HG03342 (cell line): ENCODE results near the gene COBL.
"Not testable (repeated sequence)": the region's sequence is repeated elsewhere in the genome, so short reads cannot be mapped to it uniquely, and the experiment has no call there.

Experiments used
- ATAC-seq: cut with Tn5 transposase; IDR thresholded peaks from one replicate; pipeline ENCODE4 v1.9.1; 2021; ENCODE audit warnings: mild to moderate bottlenecking, moderate library complexity; ENCODE audit not compliant: unreplicated experiment

Gene COBL

GRCh38 chr7:51213618-51214017, 103.0 kb downstream of the COBL start:
- ATAC-seq: no peak

DNA sequence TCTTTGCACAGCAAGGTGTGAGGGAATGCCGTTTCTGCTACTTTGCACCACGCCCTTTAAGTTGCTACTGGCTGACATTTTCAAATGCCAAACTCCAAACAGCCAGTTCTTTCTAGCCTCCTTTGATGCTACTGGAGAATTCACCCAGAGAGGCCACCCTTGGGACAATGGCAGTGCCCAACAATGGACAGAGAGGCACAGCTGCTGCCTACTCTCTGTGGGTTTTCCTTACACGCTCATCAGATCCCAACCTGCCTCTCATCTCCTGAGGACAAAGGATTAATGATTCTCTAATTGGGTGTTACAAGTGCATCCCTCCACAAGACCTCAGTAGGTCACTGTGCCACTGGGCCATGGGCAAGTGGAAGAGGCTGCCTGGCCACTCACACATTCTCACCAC, 105.8 kb downstream of the COBL start:
- ATAC-seq: no peak

DNA sequence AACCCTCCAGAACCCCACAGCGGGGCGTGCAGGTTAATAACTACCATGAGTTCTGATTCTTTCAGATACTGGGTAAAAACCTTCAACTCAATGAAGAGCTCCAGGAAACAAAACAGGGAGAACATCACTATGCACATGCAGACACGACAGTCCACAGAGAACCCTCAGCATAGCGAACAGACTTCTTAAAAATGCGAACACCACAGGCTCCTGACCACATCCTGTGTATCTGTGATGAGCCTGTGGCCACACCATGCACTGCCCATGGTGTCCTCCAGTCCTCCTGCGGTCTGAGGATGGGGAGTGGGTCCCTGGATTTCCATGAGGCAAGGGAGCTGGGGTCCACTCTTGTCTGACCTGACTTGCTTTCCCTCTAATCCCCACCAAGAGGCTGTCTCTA, 107.2 kb downstream of the COBL start:
- ATAC-seq: no peak

- not testable (repeated sequence) for ATAC-seq
Observed at GRCh38 chr7:51208125-51208524, 108.5 kb downstream of the COBL start.

DNA sequence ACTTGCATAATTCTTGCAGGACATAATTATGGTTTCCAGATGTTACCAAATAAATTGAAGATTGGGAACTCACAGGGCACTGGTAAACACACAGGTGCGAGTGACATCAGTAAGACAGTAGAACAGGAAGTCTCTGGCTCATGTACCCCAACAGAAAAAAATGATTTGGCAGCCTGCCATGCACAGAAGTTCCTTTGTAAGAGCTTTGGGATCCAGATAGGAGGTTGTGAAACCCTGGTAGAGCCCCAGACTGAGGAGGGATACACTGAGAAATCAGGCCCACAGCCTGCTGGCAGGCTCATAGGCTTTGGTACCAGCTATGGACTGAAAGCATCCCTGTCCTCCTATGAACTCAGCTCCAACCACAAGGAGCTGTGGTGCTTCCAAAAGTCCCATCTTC, 118.0 kb downstream of the COBL start:
- no peak for ATAC-seq

GRCh38 chr7:51190969-51191368, 125.6 kb downstream of the COBL start:
- ATAC-seq: no peak

GRCh38 chr7:51189777-51190176, 126.8 kb downstream of the COBL start:
- no peak for ATAC-seq

- ATAC-seq: no peak
Observed at GRCh38 chr7:51188987-51189386, 127.6 kb downstream of the COBL start.

- no peak for ATAC-seq
Observed at GRCh38 chr7:51187941-51188340, 128.7 kb downstream of the COBL start.

GRCh38 chr7:51186531-51186930, 130.1 kb downstream of the COBL start:
- no peak for ATAC-seq

- no peak for ATAC-seq
Observed at GRCh38 chr7:51182636-51183166, 133.9 kb downstream of the COBL start.

GRCh38 chr7:51180092-51180491, 136.5 kb downstream of the COBL start:
- ATAC-seq: no peak

DNA sequence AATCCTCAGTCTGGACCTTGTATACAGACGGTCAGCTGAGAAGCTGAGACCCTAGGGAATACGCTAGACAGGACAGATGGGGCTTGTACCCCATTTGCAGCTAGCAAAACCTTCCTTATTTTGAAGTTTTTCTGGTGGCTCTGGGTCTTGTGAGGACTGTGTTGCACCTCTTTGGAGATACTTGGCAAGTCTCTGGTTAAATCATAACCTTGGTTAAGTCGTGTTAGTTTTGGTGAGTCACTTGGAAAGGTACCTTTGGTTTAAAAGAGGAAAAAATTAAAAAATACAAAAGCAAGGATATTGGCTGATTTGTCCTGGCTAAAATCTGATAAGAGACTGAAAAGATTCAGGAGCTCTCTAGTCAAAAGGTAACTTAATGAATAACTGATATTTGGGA, 140.6 kb downstream of the COBL start:
- ATAC-seq: no peak

DNA sequence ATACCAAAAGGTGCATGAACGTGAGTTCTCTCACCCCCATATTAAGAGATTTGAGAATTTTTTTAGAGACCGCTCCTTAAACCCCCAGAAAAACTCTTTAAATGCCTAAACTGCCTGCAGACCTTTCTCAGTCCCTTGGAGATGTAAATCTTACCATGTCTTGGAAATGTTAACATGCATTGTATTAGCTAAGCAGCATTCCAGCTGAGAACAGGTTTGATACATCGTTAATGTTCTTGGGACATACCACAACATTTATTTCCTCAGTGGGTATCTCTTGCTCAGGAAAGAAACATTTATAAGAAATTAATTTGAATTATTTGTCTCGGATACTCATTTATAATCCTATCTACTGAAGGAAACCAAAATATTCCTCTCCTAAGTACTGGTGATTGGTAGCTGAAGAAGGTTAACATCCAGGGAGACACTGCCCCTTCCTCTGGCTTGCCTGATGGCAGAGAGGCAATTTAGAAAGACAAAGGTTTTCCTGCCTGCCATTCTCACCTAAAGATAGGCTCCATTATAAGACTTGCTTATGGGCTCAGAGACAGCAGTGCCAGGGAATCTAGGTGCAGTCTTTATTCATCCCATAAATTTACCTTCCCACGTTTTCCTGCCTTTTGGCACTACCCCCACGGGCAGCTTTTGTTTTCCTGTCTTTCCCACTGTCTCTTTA, 141.2 kb downstream of the COBL start:
- ATAC-seq: no peak

- no peak for ATAC-seq
Observed at GRCh38 chr7:51165337-51165736, 151.3 kb downstream of the COBL start.

DNA sequence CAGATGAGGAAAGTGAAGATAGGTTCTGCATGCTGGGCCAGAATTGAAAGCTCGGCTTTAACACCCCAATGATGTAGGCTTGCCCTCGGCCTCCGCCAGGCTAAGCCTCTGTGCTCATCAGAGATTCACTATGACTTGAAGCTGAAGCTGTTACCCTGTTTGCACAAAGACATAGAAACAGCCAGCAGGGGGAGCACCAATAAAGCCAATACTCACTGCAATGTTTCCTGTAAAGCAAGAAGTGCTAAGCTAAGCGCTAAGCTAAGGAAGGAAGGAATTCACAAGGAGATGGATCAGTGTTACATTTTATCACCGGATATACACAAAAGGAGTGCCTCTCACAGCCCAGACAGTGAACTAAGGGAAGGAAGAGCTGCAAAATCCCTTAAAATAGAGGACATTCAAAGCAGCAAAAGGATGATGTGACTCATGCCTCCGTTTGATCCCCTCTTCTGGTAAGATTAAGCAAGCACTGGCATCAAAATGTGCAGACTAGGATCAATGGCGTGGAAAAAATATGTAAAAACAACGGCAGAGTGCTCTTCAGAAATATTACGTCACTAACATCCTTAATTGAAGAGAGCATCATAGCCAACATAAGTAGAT, 153.8 kb downstream of the COBL start:
- ATAC-seq: peak; percentile 95

DNA sequence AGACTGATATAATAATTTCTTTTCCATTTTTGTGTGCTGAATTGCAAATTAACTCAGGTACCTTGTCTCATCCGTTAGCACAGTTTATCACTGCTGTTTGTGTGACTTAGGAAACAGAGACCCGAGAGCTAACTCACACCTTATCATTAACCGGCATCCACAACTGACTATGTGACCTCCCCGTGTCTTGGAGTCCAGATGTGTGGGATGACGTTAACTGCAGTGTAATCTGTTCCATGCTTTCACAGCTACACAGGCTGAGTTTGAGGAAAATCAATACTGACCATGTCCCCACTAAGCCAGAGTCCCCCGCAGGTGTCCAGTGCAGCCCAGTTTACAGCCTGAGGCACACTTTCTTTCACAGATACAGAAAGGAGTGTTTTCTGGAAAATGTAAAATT, 154.7 kb downstream of the COBL start:
- no peak for ATAC-seq

DNA sequence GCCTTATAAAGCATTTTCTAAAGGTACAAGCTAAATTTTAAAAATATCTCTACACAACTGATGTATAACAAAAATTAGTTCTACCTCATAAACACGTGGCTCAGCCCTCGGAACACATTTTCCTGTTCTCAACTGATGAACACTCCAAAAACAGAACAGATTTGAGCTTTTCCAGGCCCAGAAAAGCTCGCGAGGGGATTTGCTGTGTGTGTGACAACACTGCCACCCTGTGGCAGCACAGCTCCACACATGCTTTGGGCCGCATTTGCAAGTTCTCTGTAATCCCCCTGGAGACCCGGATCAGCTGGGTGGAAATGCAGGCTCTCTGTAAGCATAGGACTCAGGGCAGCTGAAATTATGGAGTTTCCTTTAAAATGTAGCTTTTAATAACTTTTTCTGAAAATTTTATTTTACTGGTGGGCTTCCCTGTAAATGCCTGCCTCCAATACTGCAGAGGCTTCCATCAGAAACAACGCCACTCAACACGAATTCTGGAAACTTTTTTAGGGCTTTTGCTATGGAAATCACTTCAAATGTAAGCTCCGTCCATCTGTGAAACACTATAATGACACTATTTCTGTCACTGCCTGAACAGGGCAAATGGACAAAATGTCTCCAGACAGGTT, 155.5 kb downstream of the COBL start:
- peak; percentile 55 for ATAC-seq

GRCh38 chr7:51160411-51160810, 156.2 kb downstream of the COBL start:
- ATAC-seq: no peak

DNA sequence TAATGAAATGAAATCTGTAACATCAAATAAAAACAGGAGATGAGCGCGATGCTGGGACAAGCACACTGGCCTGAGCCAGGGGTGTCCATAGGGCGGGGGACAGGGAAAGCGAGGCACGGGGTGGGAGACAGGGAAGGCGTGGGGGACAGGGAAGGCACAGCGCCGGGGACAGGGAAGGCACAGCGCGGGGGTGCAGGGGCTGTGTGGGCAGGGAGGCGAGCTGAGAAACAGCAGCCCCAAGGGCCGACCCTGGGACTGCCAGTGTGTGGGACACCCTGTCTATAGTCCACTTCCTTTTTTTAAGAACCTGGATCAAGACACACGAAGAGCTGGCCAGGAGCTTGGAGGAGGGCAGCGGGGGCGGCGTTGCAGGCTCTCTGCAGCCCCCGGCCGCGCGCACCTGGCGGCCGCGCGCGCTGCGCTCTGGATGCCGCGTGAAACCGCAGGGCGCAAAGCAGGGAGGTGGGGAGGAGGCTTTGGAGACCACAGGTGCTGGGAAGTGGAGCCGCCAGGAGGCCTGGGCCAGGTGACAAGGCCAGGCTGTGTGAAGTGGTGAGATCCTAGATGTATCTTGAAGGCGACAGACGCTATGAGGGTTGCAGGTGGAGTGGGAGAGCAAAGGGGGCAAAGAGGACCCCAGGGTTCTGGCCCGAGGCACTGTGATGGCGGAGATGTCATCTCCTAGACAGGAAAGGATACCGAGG, 157.7 kb downstream of the COBL start:
- no peak for ATAC-seq

DNA sequence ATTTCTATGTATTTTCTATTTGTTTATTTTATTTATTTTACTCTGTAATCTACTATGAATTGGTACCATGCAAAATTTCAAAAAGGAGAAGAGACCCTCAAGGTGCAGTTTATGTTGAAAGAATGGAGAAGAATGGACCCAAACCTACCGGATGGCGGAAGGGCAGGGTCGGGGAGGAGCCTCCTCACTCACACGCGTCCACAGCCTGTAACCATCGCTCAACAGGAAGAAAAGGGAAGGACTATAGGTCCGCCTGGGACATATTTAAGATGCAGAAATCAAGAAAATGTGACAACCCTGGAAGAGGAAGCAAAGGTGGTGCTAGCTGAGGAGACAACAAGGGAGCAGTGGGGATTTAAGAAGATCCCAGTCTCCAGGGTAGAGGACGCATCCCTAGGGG, 158.4 kb downstream of the COBL start:
- no peak for ATAC-seq

GRCh38 chr7:51154201-51154600, 162.4 kb downstream of the COBL start:
- no peak for ATAC-seq
